ENCODE data around the gene DOK5.

DOK5 gene

GRCh38 chr20:54524849-54525248, 49.5 kb downstream of the DOK5 start:
- no peak overlapping the region for H3K4me3 ChIP-seq (ENCODE audit: low read depth, low read length)
- TF ChIP-seq CTCF (conservative IDR thresholded peaks at IDR 0.05; ENCODE audit: low read depth, low read length) = no peak
- no peak for DNase-seq (ENCODE audit: low read depth)

GRCh38 chr20:54525916-54526590, 50.7 kb downstream of the DOK5 start:
- H3K4me3 ChIP-seq (ENCODE audit: low read depth, low read length) = no peak overlapping the region
- no peak for TF ChIP-seq CTCF (conservative IDR thresholded peaks at IDR 0.05; ENCODE audit: low read depth, low read length)

GRCh38 chr20:54526801-54527200, 51.4 kb downstream of the DOK5 start:
- no peak overlapping the region for H3K4me3 ChIP-seq (ENCODE audit: low read depth, low read length)
- no peak for DNase-seq (ENCODE audit: low read depth)
- no peak for TF ChIP-seq CTCF (conservative IDR thresholded peaks at IDR 0.05; ENCODE audit: low read depth, low read length)

More at GRCh38 chr20:54525916-54526590, 50.7 kb downstream of the DOK5 start:
- no peak for DNase-seq (ENCODE audit: low read depth)

- H3K4me3 ChIP-seq (ENCODE audit: low read depth, low read length) = no peak overlapping the region
- TF ChIP-seq CTCF (conservative IDR thresholded peaks at IDR 0.05; ENCODE audit: low read depth, low read length) = no peak
- DNase-seq (ENCODE audit: low read depth) = no peak
These were observed 57.2 kb downstream of the DOK5 start for GRCh38 chr20:54532573-54532972.

- DNase-seq (ENCODE audit: low read depth) = no peak
- H3K4me3 ChIP-seq (ENCODE audit: low read depth, low read length) = no peak overlapping the region
- no peak for TF ChIP-seq CTCF (conservative IDR thresholded peaks at IDR 0.05; ENCODE audit: low read depth, low read length)
These were observed 58.7 kb downstream of the DOK5 start for GRCh38 chr20:54534101-54534500.

- TF ChIP-seq CTCF (conservative IDR thresholded peaks at IDR 0.05; ENCODE audit: low read depth, low read length) = no peak
- no peak overlapping the region for H3K4me3 ChIP-seq (ENCODE audit: low read depth, low read length)
- no peak for DNase-seq (ENCODE audit: low read depth)
These were observed 59.6 kb downstream of the DOK5 start for GRCh38 chr20:54535033-54535432.

- no peak for TF ChIP-seq CTCF (conservative IDR thresholded peaks at IDR 0.05; ENCODE audit: low read depth, low read length)
- H3K4me3 ChIP-seq (ENCODE audit: low read depth, low read length) = no peak overlapping the region
- no peak for DNase-seq (ENCODE audit: low read depth)
These were observed 60.4 kb downstream of the DOK5 start for GRCh38 chr20:54535746-54536145.
